Measurements from ENCODE around the gene IGFL3.

DNA sequence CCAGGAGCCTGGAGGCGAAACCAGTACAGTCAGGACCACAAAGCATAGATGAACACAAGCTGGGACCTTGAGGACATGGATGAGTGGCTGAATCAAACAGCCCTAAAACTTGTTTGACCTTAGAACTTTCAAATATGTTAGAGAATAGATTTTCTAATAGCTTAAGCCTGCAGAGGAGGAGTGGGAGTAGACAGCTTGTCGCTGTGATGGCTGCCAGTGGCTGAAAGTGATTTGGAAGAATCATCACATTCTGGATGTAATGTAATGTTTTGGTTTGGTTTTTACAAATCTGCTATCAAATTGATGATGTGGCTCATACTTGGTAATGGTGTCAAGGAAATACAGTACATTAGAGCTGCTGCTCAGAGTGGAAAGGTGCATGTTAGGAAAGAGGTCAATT is 12.0 kb downstream of the IGFL3 start:
- TF ChIP-seq, protein P1, sequence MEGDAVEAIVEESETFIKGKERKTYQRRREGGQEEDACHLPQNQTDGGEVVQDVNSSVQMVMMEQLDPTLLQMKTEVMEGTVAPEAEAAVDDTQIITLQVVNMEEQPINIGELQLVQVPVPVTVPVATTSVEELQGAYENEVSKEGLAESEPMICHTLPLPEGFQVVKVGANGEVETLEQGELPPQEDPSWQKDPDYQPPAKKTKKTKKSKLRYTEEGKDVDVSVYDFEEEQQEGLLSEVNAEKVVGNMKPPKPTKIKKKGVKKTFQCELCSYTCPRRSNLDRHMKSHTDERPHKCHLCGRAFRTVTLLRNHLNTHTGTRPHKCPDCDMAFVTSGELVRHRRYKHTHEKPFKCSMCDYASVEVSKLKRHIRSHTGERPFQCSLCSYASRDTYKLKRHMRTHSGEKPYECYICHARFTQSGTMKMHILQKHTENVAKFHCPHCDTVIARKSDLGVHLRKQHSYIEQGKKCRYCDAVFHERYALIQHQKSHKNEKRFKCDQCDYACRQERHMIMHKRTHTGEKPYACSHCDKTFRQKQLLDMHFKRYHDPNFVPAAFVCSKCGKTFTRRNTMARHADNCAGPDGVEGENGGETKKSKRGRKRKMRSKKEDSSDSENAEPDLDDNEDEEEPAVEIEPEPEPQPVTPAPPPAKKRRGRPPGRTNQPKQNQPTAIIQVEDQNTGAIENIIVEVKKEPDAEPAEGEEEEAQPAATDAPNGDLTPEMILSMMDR (IDR thresholded peaks at IDR 0.05 in 2 of 3, conservative IDR thresholded peaks at IDR 0.05 in 1 of 3; ENCODE audit: insufficient read depth in 2 of 3, low read depth in 1 of 3, low read length in 3 of 3) = no peak
- TF ChIP-seq SIX5 (IDR thresholded peaks at IDR 0.05; ENCODE audit: borderline replicate concordance in 1 of 2, insufficient read depth in 1 of 2, low read depth in 1 of 2, low read length in 2 of 2) = no peak
- TF ChIP-seq, protein P2, sequence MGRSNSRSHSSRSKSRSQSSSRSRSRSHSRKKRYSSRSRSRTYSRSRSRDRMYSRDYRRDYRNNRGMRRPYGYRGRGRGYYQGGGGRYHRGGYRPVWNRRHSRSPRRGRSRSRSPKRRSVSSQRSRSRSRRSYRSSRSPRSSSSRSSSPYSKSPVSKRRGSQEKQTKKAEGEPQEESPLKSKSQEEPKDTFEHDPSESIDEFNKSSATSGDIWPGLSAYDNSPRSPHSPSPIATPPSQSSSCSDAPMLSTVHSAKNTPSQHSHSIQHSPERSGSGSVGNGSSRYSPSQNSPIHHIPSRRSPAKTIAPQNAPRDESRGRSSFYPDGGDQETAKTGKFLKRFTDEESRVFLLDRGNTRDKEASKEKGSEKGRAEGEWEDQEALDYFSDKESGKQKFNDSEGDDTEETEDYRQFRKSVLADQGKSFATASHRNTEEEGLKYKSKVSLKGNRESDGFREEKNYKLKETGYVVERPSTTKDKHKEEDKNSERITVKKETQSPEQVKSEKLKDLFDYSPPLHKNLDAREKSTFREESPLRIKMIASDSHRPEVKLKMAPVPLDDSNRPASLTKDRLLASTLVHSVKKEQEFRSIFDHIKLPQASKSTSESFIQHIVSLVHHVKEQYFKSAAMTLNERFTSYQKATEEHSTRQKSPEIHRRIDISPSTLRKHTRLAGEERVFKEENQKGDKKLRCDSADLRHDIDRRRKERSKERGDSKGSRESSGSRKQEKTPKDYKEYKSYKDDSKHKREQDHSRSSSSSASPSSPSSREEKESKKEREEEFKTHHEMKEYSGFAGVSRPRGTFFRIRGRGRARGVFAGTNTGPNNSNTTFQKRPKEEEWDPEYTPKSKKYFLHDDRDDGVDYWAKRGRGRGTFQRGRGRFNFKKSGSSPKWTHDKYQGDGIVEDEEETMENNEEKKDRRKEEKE (IDR thresholded peaks at IDR 0.05; ENCODE audit: borderline replicate concordance in 1 of 2, control insufficient read depth in 1 of 2, low read depth in 2 of 2, low read length in 1 of 2) = no peak

All from K562 (cell line).